ENCODE results near the gene ZNF385B.
"Not testable (repeated sequence)": the region's sequence is repeated elsewhere in the genome, so short reads cannot be mapped to it uniquely, and the experiment has no call there.

Gene ZNF385B

GRCh38 chr2:179802051-179802882, 59.1 kb downstream of the ZNF385B start:
- DNase-seq (ENCODE audit: low spot score in 2 of 2) (no peak), ATAC-seq (ENCODE audit: low read depth) (no peak)
- no peaks in the 10 kb centered on the region for H3K36me3 Mint-ChIP-seq
- peaks cover 6% of the 10 kb centered on the region for H3K27me3 Mint-ChIP-seq
- H3K27ac Mint-ChIP-seq, result no peak overlapping the region
- H3K9me3 Mint-ChIP-seq, result peaks cover 1% of the 10 kb centered on the region
- H3K4me1 Mint-ChIP-seq, result no peaks in the 10 kb centered on the region
- no peak overlapping the region for H3K4me3 Mint-ChIP-seq

GRCh38 chr2:179800776-179801175, 60.6 kb downstream of the ZNF385B start:
- no peaks in the 10 kb centered on the region for H3K4me1 Mint-ChIP-seq
- peaks cover 6% of the 10 kb centered on the region for H3K27me3 Mint-ChIP-seq
- DNase-seq (ENCODE audit: low spot score in 2 of 2) (no peak), ATAC-seq (ENCODE audit: low read depth) (no peak)
- H3K36me3 Mint-ChIP-seq, result no peaks in the 10 kb centered on the region
- no peak overlapping the region for H3K27ac Mint-ChIP-seq
- no peak overlapping the region for H3K4me3 Mint-ChIP-seq
- peaks cover 1% of the 10 kb centered on the region for H3K9me3 Mint-ChIP-seq

GRCh38 chr2:179796213-179797007, 65.0 kb downstream of the ZNF385B start:
- peaks cover 4% of the 10 kb centered on the region for H3K27me3 Mint-ChIP-seq
- no peak overlapping the region for H3K4me3 Mint-ChIP-seq
- no peak for DNase-seq (ENCODE audit: low spot score in 2 of 2)
- H3K27ac Mint-ChIP-seq, result no peak overlapping the region
- H3K4me1 Mint-ChIP-seq, result no peaks in the 10 kb centered on the region
- no peaks in the 10 kb centered on the region for H3K36me3 Mint-ChIP-seq
- no peak for ATAC-seq (ENCODE audit: low read depth)
- peaks cover 5% of the 10 kb centered on the region for H3K9me3 Mint-ChIP-seq

GRCh38 chr2:179793902-179794301, 67.5 kb downstream of the ZNF385B start:
- no peaks in the 10 kb centered on the region for H3K4me1 Mint-ChIP-seq
- no peak overlapping the region for H3K4me3 Mint-ChIP-seq
- peaks cover 2% of the 10 kb centered on the region for H3K27me3 Mint-ChIP-seq
- H3K36me3 Mint-ChIP-seq, result no peaks in the 10 kb centered on the region
- DNase-seq (ENCODE audit: low spot score in 2 of 2) (no peak), ATAC-seq (ENCODE audit: low read depth) (no peak)
- H3K9me3 Mint-ChIP-seq, result peaks cover 5% of the 10 kb centered on the region
- H3K27ac Mint-ChIP-seq, result no peak overlapping the region

GRCh38 chr2:179793238-179793637, 68.2 kb downstream of the ZNF385B start:
- Mint-ChIP-seq H3K4me1 (no peaks in the 10 kb centered on the region), H3K27me3 (no peaks in the 10 kb centered on the region), H3K36me3 (no peaks in the 10 kb centered on the region), H3K9me3 (peaks cover 4% of the 10 kb centered on the region), H3K27ac (no peak overlapping the region), H3K4me3 (no peak overlapping the region)
- no peak for ATAC-seq (ENCODE audit: low read depth)
- no peak for DNase-seq (ENCODE audit: low spot score in 2 of 2)

GRCh38 chr2:179790235-179791217, 70.9 kb downstream of the ZNF385B start:
- no peak overlapping the region for H3K27ac Mint-ChIP-seq
- H3K4me1 Mint-ChIP-seq, result no peaks in the 10 kb centered on the region
- no peaks in the 10 kb centered on the region for H3K36me3 Mint-ChIP-seq
- DNase-seq (ENCODE audit: low spot score in 2 of 2) (no peak), ATAC-seq (ENCODE audit: low read depth) (no peak)
- no peaks in the 10 kb centered on the region for H3K27me3 Mint-ChIP-seq
- H3K4me3 Mint-ChIP-seq, result no peak overlapping the region
- peaks cover 4% of the 10 kb centered on the region for H3K9me3 Mint-ChIP-seq

- H3K4me1 Mint-ChIP-seq, result no peaks in the 10 kb centered on the region
- no peak for ATAC-seq (ENCODE audit: low read depth)
- no peak overlapping the region for H3K4me3 Mint-ChIP-seq
- no peak for DNase-seq (ENCODE audit: low spot score in 2 of 2)
- H3K27me3 Mint-ChIP-seq, result no peaks in the 10 kb centered on the region
- no peaks in the 10 kb centered on the region for H3K36me3 Mint-ChIP-seq
- no peak overlapping the region for H3K27ac Mint-ChIP-seq
- H3K9me3 Mint-ChIP-seq, result peaks cover 3% of the 10 kb centered on the region
Observed at GRCh38 chr2:179788104-179788503, 73.3 kb downstream of the ZNF385B start.

- Mint-ChIP-seq H3K27ac (no peak overlapping the region), H3K4me1 (no peaks in the 10 kb centered on the region), H3K27me3 (no peaks in the 10 kb centered on the region), H3K4me3 (no peak overlapping the region), H3K36me3 (no peaks in the 10 kb centered on the region), H3K9me3 (peaks cover 3% of the 10 kb centered on the region)
- DNase-seq (ENCODE audit: low spot score in 2 of 2), result no peak
- ATAC-seq (ENCODE audit: low read depth), result no peak
Observed at GRCh38 chr2:179787601-179788000, 73.8 kb downstream of the ZNF385B start.

GRCh38 chr2:179785902-179786301, 75.5 kb downstream of the ZNF385B start:
- H3K4me3 Mint-ChIP-seq, result no peak overlapping the region
- ATAC-seq (ENCODE audit: low read depth), result no peak
- H3K36me3 Mint-ChIP-seq, result no peaks in the 10 kb centered on the region
- no peaks in the 10 kb centered on the region for H3K27me3 Mint-ChIP-seq
- DNase-seq (ENCODE audit: low spot score in 2 of 2), result no peak
- peaks cover 3% of the 10 kb centered on the region for H3K9me3 Mint-ChIP-seq
- no peaks in the 10 kb centered on the region for H3K4me1 Mint-ChIP-seq
- H3K27ac Mint-ChIP-seq, result no peak overlapping the region

- H3K27ac Mint-ChIP-seq; H3K27me3 Mint-ChIP-seq; H3K4me3 Mint-ChIP-seq; H3K9me3 Mint-ChIP-seq; ATAC-seq (ENCODE audit: low read depth); DNase-seq (ENCODE audit: low spot score in 2 of 2); H3K4me1 Mint-ChIP-seq; H3K36me3 Mint-ChIP-seq: not testable (repeated sequence)
Observed at GRCh38 chr2:179782346-179782745, 79.1 kb downstream of the ZNF385B start.

- no peak for DNase-seq (ENCODE audit: low spot score in 2 of 2)
- H3K4me3 Mint-ChIP-seq, result no peak overlapping the region
- H3K36me3 Mint-ChIP-seq, result no peaks in the 10 kb centered on the region
- peaks cover 16% of the 10 kb centered on the region for H3K27me3 Mint-ChIP-seq
- H3K9me3 Mint-ChIP-seq, result peaks cover 2% of the 10 kb centered on the region
- no peaks in the 10 kb centered on the region for H3K4me1 Mint-ChIP-seq
- no peak for ATAC-seq (ENCODE audit: low read depth)
- H3K27ac Mint-ChIP-seq, result no peak overlapping the region
Observed at GRCh38 chr2:179773986-179774385, 87.4 kb downstream of the ZNF385B start.

- ATAC-seq (ENCODE audit: low read depth) (no peak), DNase-seq (ENCODE audit: low spot score in 2 of 2) (no peak)
- no peak overlapping the region for H3K4me3 Mint-ChIP-seq
- H3K4me1 Mint-ChIP-seq, result no peaks in the 10 kb centered on the region
- H3K36me3 Mint-ChIP-seq, result no peaks in the 10 kb centered on the region
- H3K27me3 Mint-ChIP-seq, result peaks cover 15% of the 10 kb centered on the region
- H3K27ac Mint-ChIP-seq, result no peak overlapping the region
- H3K9me3 Mint-ChIP-seq, result peaks cover 2% of the 10 kb centered on the region
Observed at GRCh38 chr2:179772346-179772745, 89.1 kb downstream of the ZNF385B start.

GRCh38 chr2:179771791-179772190, 89.6 kb downstream of the ZNF385B start:
- Mint-ChIP-seq H3K9me3 (peaks cover 2% of the 10 kb centered on the region), H3K27ac (no peak overlapping the region), H3K36me3 (no peaks in the 10 kb centered on the region), H3K27me3 (peaks cover 15% of the 10 kb centered on the region), H3K4me3 (no peak overlapping the region), H3K4me1 (no peaks in the 10 kb centered on the region)
- ATAC-seq (ENCODE audit: low read depth), result no peak
- DNase-seq (ENCODE audit: low spot score in 2 of 2), result no peak

GRCh38 chr2:179770029-179770428, 91.4 kb downstream of the ZNF385B start:
- DNase-seq (ENCODE audit: low spot score in 2 of 2), result no peak
- no peak overlapping the region for H3K4me3 Mint-ChIP-seq
- peaks cover 11% of the 10 kb centered on the region for H3K27me3 Mint-ChIP-seq
- H3K36me3 Mint-ChIP-seq, result no peaks in the 10 kb centered on the region
- H3K9me3 Mint-ChIP-seq, result peaks cover 2% of the 10 kb centered on the region
- no peak for ATAC-seq (ENCODE audit: low read depth)
- no peak overlapping the region for H3K27ac Mint-ChIP-seq
- H3K4me1 Mint-ChIP-seq, result no peaks in the 10 kb centered on the region
